GM12864 (cell line): Measurements from ENCODE around the gene SCYL3.
A peak's percentile ranks its signal among the peaks of the same experiment; 100 is the strongest.

ENCODE experiments used
- DNase-seq: peaks from one replicate; pipeline ENCODE4 v3.0.0-alpha.2; 2011; ENCODE audit warnings: low read depth
- H3K4me3 ChIP-seq: 2 replicates; pipeline ENCODE4 v1.5.1; 2011; ENCODE audit warnings: mild to moderate bottlenecking, low read depth, low read length, control low read depth
- TF ChIP-seq, protein P1 (sequence below): IDR thresholded peaks from 2 replicates; pipeline ENCODE4 v1.5.1; 2011; ENCODE audit warnings: low read depth, mild to moderate bottlenecking, moderate library complexity, low read length, control low read depth, inconsistent platforms; ENCODE audit errors: missing control alignments

The SCYL3 gene

DNA sequence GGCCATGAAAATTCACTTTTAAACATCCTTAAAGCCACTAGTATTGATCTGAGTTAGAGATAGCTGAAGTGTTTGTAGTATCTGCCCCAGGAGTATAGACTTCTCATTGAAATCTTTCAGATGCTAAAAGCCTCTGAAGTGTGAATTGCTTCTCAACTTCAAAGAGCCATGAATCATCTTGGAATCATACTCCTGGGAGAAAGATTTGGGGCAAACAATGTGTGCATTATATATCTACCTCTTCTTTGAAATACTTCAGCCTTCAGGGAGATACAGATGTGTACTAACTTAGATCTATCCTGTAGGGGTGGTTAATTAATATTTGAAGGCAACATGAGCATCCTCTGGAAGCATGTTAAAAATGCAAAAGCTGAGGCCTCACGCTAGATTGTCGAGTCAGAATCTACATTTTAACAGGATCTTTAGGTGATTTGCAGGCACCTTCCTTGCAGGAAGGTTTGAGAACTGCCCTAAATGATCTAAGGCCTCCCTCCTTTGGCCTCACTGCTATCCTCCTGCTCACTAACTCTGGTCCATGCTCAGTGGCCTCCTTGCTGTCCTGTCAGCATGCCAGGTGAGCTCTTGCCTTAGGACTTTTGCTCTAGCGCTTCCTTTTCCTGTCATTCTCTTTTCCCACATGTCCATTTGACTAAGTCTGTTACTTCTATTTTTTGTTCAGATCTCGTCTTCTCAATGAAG is 6.0 kb upstream of the SCYL3 start:
- TF ChIP-seq, protein P1, sequence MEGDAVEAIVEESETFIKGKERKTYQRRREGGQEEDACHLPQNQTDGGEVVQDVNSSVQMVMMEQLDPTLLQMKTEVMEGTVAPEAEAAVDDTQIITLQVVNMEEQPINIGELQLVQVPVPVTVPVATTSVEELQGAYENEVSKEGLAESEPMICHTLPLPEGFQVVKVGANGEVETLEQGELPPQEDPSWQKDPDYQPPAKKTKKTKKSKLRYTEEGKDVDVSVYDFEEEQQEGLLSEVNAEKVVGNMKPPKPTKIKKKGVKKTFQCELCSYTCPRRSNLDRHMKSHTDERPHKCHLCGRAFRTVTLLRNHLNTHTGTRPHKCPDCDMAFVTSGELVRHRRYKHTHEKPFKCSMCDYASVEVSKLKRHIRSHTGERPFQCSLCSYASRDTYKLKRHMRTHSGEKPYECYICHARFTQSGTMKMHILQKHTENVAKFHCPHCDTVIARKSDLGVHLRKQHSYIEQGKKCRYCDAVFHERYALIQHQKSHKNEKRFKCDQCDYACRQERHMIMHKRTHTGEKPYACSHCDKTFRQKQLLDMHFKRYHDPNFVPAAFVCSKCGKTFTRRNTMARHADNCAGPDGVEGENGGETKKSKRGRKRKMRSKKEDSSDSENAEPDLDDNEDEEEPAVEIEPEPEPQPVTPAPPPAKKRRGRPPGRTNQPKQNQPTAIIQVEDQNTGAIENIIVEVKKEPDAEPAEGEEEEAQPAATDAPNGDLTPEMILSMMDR: no peak
- no peak for DNase-seq
- H3K4me3 ChIP-seq: no peak overlapping the region

DNA sequence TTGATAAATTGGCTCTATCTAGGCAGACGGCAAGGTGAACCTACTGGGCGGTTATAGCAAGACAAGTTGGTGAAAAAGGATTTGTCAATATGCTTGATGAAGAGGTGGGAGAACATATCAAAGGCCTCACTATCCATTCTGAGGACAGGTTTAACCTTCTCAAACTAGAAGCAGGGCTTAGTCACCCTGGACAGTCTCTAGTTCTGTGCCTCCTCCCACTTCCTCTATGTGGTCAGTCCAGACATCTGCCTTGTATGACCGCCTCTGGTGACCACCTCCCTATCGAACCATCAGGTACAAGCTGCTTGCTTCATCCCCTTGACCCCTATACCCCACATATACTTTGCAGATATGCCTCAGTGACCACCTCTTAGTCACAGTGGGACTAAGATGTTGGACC is 2.3 kb upstream of the SCYL3 start:
- H3K4me3 ChIP-seq: no peak overlapping the region
- no peak for DNase-seq
- TF ChIP-seq, protein P1: no peak

DNA sequence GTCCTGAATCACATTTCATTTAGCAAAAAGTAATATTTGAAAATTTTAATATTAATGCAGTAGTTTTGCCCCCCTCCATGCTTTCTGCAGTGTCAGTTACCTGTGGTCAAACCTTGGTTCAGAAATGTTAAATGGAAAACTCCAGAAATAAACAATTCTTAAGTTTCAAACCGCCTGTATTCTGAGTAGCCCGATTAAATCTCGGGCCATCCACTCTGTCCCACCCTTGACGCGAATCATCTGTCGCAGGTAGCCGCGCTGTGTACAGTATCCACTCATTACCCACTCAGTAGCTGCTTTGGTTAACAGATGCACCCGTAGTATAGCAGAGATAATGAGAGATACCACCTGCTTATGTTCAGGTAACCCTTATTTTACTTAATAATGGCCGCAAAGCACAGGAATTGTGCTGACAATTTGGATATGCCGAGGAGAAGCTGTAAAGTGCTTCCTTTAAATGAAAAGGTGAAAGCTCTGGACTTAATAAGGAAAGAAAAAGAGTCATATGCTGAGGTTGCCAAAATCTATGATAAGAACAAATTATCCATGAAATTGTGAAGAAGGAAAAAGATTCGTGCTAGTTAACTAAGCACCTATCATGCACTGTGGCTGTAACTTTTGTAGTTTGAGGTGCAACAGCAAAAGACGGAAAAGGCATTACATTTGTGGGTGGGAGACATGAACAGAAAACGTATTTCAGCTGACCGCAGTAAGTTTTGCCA is 889 bp upstream of the SCYL3 start:
- H3K4me3 ChIP-seq: peak overlapping the region; percentile 95
- TF ChIP-seq, protein P1: no peak
- no peak for DNase-seq

DNA sequence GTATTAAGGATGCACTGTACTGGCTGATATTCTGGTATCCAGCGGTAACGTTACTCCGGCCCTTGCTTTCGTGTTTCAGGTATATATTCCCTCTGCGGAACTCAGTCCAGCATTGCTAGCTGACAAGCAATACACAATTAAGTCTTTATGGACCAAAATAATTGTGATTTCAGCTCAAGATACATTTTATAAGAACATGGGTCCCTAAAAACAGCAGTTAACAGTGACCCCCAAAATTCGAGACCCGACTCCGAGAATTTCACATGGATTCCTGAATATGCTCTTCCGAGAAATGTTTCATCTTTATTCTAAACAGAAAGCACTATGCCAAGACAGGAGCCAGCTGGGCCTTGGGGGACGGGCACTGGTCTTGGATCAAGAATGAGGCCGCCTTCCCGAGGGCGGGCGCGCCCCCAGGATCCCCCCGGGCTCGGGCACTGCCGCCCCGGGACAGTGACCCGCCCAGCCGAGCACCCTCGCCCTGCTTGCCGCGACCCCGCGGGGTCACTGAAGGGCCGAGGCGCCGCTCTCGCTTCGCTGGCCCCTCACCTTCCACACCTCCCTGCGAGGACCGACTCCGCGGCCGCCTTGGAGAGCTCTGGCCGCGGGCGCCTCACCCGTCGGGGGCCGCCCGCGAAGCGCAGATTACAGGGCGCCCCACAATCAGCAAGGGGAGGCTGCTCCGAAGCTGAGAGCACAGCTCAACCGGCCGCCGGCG is 610 bp downstream of the SCYL3 start:
- no peak for DNase-seq
- H3K4me3 ChIP-seq: peak overlapping the region; percentile 95
- TF ChIP-seq, protein P1: no peak

DNA sequence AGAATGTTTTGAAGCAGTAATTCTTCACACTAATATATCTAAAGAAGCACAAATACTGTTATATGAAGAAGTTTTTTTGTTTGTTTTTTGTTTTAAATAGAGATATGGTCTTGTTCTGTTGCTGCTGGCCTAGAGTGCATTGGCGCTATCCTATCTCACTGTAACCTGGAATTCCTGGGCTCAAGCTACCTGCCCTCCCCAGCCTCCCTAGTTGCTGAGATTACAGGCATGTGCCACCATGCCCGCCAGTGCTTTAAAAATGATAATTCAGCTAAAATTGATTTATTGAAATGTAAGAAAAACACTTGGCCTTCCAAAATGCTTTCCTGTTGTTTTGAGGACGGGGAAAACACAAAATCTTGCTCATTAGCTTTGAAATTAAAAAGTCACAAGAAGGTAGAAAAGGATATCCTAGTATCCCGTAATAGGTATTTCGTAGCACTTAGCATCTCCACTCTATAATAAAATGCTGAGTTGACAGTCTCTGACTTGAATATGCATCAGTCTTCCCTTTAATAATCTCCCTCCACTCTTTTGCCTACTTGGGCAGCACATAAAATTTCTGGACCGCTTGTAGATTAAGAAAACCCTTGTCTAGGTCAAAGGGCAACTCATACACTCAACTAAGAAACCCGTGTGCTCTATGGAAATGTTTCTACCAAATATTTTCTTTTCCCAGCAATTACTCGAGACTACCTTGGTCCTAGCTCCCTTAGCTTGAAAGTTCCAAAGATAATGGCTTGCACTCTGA is 1.3 kb downstream of the SCYL3 start:
- peak overlapping the region; percentile 95 for H3K4me3 ChIP-seq
- DNase-seq: no peak
- TF ChIP-seq, protein P1: no peak

DNA sequence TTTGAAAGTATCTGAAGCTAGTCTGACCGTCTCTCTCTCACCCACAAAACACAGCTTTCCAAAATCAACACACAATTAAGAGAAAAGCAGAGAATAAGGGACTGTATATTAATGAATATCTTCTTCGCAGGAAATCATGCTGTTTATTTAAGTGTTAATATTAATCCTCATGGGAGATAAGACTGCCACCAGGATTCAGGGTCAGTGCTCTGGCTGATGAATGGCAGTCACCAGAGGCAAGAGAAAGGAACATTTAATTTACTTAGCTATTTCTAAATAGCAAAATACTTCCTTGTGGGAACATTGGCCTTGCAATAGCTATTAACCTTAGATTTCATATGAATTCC is 2.2 kb downstream of the SCYL3 start:
- no peak for DNase-seq
- TF ChIP-seq, protein P1: no peak
- peak overlapping the region; percentile 39; the same call in 1 of the 2 replicates for H3K4me3 ChIP-seq
